Immature natural killer cell (primary cell): Measurements from ENCODE around the gene PET100. TPM values are rescaled to one million over a fixed set of nuclear protein-coding genes. Genes with fewer than 3 reads are reported as not detected.
"Not testable (repeated sequence)": the region's sequence is repeated elsewhere in the genome, so short reads cannot be mapped to it uniquely, and the experiment has no call there.

Experiments
- DNase-seq, 3 donors: peaks; one replicate each; pipeline ENCODE4 v3.0.0; 2022; ENCODE audit warnings: mixed read lengths in 1 of 3
- H3K27ac Mint-ChIP-seq, 6 donors: one replicate each; pipeline ENCODE4 v1.8.0; 2020; ENCODE audit warnings: mixed read lengths in 6 of 6, mild to moderate bottlenecking in 5 of 6, inconsistent platforms in 4 of 6, moderate library complexity in 3 of 6
- H3K27me3 Mint-ChIP-seq, 3 donors: one replicate each; pipeline ENCODE4 v1.8.0; 2020 to 2021; ENCODE audit warnings: low read depth in 3 of 3, mild to moderate bottlenecking in 3 of 3, mixed read lengths in 3 of 3, moderate library complexity in 3 of 3, inconsistent platforms in 1 of 3
- H3K36me3 Mint-ChIP-seq, 3 donors: one replicate each; pipeline ENCODE4 v1.8.0; 2020; ENCODE audit warnings: mixed read lengths in 3 of 3, inconsistent platforms in 2 of 3, mild to moderate bottlenecking in 2 of 3
- H3K4me1 Mint-ChIP-seq, 2 donors: one replicate each; pipeline ENCODE4 v1.8.0; 2020; ENCODE audit warnings: inconsistent platforms in 2 of 2, mild to moderate bottlenecking in 2 of 2, mixed read lengths in 2 of 2, moderate library complexity in 1 of 2
- H3K4me3 Mint-ChIP-seq, 5 donors: one replicate each; pipeline ENCODE4 v1.8.0; 2020; ENCODE audit warnings: mild to moderate bottlenecking in 5 of 5, mixed read lengths in 5 of 5, inconsistent platforms in 3 of 5, moderate library complexity in 3 of 5
- H3K9me3 Mint-ChIP-seq, 6 donors: one replicate each; pipeline ENCODE4 v1.8.0; 2020; ENCODE audit warnings: mild to moderate bottlenecking in 6 of 6, mixed read lengths in 6 of 6, inconsistent platforms in 4 of 6, moderate library complexity in 3 of 6
- polyA plus RNA-seq, 3 donors: library from polyadenylated mRNA; unstranded; fragments of 300-500 nt; fragmentation: Illumina TruSeq; gene quantifications; one replicate each; pipeline ENCODE4 v1.2.3, GENCODE V29; 2021

Gene PET100
- polyA plus RNA-seq, 3 donors from 2014 or later: 107 to 376 (median 255) TPM

DNA sequence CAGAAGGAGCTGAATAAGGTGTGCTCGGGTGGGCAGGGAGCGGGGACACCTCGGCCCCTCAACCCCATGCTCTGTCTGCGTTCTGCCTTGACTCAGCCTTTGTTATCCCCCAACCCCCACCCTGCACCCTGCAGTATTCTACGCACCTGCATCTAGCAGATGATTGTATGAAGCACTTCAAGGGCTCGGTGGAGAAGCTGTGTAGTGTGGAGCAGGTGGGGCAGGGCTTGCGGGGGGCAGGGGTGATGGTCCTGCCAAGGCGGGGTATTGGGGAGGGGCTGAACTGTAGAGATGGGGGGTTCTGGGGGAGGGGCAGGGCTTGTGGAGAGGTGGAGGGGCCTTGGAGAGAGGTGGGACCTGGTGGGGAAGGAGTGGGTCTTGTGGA is 13.4 kb downstream of the PET100 start:
- Mint-ChIP-seq H3K36me3 (peaks cover 4 to 9% (median 6%) of the 10 kb centered on the region in 3 donors), H3K4me1 (peaks cover 20 to 21% of the 10 kb centered on the region in 2 donors), H3K27ac (peak overlapping the region in 2 of 6 donors; percentile 34 to 42), H3K4me3 (no peak overlapping the region), H3K9me3 (no peaks in the 10 kb centered on the region), H3K27me3 (peaks cover 0 to 5% (median 0%) of the 10 kb centered on the region in 3 donors)
- no peak for DNase-seq

DNA sequence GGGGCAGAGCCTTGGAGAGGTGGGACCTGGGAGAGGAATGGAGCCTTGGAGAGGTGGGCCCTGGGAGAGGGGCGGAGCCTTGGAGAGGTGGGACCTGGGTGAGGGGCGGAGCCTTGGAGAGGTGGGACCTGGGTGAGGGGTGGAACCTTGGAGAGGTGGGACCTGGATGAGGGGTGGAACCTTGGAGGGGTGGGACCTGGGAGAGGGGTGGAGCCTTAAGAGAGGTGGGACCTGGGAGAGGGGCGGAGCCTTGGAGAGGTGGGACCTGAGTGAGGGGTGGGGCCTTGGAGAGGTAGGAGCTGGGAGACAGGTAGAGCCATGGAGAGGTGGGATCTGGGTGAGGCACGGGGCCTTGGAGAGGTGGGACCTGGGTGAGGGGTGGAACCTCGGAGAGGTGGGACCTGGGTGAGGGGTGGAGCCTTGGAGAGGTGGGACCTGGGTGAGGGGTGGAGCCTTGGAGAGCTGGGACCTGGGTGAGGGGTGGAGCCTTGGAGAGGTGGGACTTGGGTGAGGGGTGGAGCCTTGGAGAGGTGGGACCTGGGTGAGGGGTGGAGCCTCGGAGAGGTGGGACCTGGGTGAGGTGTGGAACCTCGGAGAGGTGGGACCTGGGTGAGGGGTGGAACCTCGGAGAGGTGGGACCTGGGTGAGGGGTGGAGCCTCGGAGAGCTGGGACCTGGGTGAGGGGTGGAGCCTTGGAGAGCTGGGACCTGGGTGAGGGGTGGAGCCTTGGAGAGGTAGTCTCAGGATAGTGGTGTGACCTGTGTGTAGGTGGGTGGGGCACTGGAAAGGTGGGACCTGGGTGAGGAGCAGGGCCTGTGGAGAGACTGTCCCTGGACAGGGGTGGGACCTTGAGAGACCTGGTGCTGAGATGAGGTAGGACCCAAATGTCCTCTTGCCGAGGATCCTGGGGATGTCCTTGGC is 14.3 kb downstream of the PET100 start:
- peak; percentile 9 to 20 (median 19) for DNase-seq
- H3K4me1 Mint-ChIP-seq: peaks cover 16% of the 10 kb centered on the region in 2 donors
- H3K4me3 Mint-ChIP-seq, H3K36me3 Mint-ChIP-seq, H3K9me3 Mint-ChIP-seq, H3K27me3 Mint-ChIP-seq: not testable (repeated sequence)
- H3K27ac Mint-ChIP-seq: peak overlapping the region in 2 of 6 donors; percentile 34 to 42

DNA sequence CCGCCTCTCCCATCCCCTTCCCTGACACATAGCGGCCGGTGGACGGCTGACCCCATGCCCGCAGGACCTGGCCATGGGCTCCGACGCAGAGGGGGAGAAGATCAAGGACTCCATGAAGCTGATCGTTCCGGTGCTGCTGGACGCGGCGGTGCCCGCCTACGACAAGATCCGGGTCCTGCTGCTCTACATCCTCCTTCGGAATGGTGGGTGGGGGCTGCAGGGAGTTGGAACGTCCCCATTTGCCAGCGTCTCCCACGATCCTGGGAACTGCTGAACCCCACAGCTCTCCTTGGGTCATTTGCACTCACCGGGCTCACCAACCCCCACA is 14.9 kb downstream of the PET100 start:
- Mint-ChIP-seq H3K27me3 (peaks cover 0 to 4% (median 0%) of the 10 kb centered on the region in 3 donors), H3K36me3 (peaks cover 4 to 9% (median 6%) of the 10 kb centered on the region in 3 donors), H3K9me3 (no peaks in the 10 kb centered on the region), H3K27ac (no peak overlapping the region), H3K4me3 (no peak overlapping the region), H3K4me1 (peaks cover 10% of the 10 kb centered on the region in 2 donors)
- DNase-seq: no peak

DNA sequence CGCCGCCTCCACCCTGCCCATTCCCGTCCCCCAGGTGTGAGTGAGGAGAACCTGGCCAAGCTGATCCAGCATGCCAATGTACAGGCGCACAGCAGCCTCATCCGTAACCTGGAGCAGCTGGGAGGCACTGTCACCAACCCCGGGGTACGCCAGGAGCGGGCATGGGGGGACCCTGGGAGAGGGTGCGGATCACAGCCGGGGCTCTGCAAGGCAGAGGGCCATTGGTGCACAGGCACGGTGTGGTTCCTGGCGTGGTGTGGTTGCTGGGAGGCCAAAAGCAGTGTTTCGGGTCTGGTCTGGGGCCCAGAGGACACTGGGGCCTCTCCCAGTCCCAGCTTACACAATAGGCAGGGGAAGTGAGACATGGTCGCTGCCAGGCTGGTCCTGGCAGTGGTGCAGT is 15.6 kb downstream of the PET100 start:
- Mint-ChIP-seq H3K9me3 (no peaks in the 10 kb centered on the region), H3K36me3 (peaks cover 0 to 4% (median 3%) of the 10 kb centered on the region in 3 donors), H3K27ac (peak overlapping the region in 1 of 6 donors; percentile 53), H3K27me3 (peaks cover 0 to 4% (median 0%) of the 10 kb centered on the region in 3 donors), H3K4me3 (no peak overlapping the region), H3K4me1 (peaks cover 3 to 4% of the 10 kb centered on the region in 2 donors)
- no peak for DNase-seq

DNA sequence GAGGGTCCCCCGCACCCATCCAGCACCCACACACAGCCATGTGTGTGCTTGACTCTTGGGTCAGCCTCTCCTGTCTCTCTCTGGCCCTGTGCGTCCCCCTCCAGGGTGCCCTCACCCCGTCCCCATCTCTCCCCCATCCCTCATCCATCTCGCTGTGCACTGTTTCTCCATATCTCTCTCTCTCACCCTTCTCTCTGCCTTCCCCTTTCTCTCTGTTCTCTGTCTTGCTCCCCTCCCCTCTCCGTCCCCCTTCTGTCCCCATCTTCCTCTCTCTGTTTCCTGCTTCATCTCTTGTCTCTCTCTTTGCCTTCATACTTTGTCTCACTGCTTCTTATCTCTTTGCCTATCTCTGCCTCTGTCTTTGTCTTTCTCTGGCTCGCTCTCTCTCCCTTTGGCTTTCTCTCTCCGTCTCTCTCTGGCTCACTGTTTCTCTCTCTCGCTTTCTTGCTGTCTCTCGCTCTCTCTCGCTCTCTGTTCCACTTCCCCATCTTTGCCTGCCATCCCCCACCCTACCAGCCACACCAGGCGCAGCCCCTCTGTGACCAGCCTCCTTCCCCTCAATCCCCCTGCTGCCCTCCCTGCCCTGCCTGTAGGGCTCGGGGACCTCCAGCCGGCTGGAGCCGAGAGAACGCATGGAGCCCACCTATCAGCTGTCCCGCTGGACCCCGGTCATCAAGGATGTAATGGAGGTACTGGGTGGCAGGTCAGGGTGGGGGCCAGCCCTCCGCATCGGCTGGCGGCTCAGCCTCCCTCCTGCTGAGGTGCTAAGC is 16.2 kb downstream of the PET100 start:
- H3K9me3 Mint-ChIP-seq: no peaks in the 10 kb centered on the region
- peaks cover 0 to 4% (median 3%) of the 10 kb centered on the region in 3 donors for H3K36me3 Mint-ChIP-seq
- peaks cover 0 to 4% (median 0%) of the 10 kb centered on the region in 3 donors for H3K27me3 Mint-ChIP-seq
- peak overlapping the region in 1 of 5 donors; percentile 25 for H3K4me3 Mint-ChIP-seq
- DNase-seq: no peak
- H3K4me1 Mint-ChIP-seq: no peaks in the 10 kb centered on the region
- peak overlapping the region in 3 of 6 donors; percentile 46 to 87 (median 62) for H3K27ac Mint-ChIP-seq

DNA sequence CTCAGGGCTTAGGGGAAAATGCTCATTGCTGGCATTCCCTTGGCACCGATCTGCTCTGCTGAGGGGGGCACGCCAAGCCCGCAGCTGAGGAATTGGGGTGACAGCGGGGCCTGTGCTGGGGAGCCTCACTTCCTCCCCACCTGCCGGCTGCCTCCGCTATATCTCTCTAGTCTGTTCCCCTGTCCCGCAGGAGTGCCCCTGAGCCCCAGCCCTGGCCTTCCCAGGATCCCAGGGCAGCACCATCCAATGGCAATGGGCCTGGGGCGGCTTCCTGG is 16.8 kb downstream of the PET100 start:
- Mint-ChIP-seq H3K27me3 (peaks cover 0 to 4% (median 0%) of the 10 kb centered on the region in 3 donors), H3K4me3 (no peak overlapping the region), H3K4me1 (no peaks in the 10 kb centered on the region), H3K36me3 (peaks cover 0 to 4% (median 3%) of the 10 kb centered on the region in 3 donors), H3K27ac (no peak overlapping the region), H3K9me3 (no peaks in the 10 kb centered on the region)
- DNase-seq: no peak

DNA sequence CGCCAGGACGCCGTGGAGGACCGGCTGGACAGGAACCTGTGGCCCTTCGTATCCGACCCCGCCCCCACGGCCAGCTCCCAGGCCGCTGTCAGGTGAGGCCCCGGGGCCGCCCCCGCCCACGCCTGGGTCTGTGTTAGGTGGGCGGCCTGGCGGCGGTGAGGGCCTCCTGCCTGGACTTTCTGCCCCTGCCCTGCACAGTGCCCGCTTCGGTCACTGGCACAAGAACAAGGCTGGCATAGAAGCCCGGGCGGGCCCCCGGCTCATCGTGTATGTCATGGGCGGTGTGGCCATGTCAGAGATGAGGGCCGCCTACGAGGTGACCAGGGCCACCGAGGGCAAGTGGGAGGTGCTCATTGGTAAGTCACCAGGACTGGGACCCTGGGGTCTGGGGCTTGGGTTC is 17.6 kb downstream of the PET100 start:
- Mint-ChIP-seq H3K36me3 (peaks cover 0 to 4% (median 3%) of the 10 kb centered on the region in 3 donors), H3K4me3 (no peak overlapping the region), H3K4me1 (peaks cover 3 to 4% of the 10 kb centered on the region in 2 donors), H3K27me3 (peaks cover 2 to 7% (median 3%) of the 10 kb centered on the region in 3 donors), H3K27ac (no peak overlapping the region), H3K9me3 (no peaks in the 10 kb centered on the region)
- DNase-seq: no peak

DNA sequence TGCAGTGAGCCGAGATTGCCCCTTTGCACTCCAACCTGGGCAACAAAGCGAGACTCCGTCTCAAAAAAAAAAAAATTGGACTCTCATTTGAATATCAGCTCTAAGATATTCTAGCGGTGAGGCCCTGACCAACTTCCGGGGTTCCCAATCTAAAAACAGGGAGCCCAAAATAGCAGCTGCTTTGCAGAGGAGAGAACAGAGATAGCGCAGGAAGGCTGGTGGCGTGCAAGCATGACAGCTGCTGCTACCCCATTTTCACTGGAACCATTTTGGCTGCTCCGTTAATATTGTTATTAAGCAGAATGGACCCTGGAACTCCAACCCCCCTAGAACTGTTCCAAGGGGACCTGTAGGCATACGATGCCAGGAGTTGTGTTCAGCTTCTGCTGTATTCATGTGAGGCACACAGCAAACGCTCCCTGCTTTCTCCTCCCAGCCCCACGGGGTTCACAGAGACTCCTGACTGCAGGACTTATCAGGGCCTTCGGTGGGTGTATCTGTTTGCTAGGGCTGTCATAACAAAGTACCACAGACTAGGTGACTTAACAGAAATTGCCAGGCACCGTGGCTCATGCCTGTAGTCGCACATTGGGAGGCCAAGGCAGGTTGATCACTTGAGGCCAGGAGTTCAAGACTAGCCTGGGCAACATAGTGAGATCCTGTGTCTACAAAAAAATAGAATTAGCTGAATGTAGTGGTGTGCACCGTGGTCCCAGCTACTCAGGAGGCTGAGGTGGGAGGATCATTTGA is 18.8 kb downstream of the PET100 start:
- peaks cover 11 to 15% of the 10 kb centered on the region in 2 donors for H3K4me1 Mint-ChIP-seq
- no peaks in the 10 kb centered on the region for H3K9me3 Mint-ChIP-seq
- DNase-seq: no peak
- H3K36me3 Mint-ChIP-seq: peaks cover 0 to 4% (median 3%) of the 10 kb centered on the region in 3 donors
- peaks cover 2 to 8% (median 7%) of the 10 kb centered on the region in 3 donors for H3K27me3 Mint-ChIP-seq
- no peak overlapping the region for H3K4me3 Mint-ChIP-seq
- no peak overlapping the region for H3K27ac Mint-ChIP-seq

DNA sequence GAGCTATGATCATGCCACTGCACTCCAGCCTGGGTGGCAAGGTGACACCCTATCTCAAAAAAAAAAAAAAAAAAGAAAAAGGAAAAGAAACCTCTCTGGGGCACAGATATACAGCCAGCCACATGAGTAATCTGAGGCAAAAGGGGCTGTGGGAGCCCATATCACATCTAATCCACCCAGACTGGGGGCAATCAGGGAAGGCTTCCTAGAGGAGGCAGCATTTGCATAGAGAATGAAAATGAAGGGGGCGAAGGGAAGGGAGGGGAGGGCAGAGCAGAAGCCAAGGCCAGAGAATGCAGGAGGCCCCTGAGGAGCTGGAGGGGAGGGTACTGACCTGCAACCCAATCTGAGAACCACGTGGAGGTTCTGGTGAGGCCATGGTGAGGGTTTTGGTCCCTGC is 20.6 kb downstream of the PET100 start:
- Mint-ChIP-seq H3K27me3 (peaks cover 3 to 8% (median 4%) of the 10 kb centered on the region in 3 donors), H3K4me3 (no peak overlapping the region), H3K9me3 (no peaks in the 10 kb centered on the region), H3K4me1 (peaks cover 11 to 15% of the 10 kb centered on the region in 2 donors), H3K27ac (no peak overlapping the region), H3K36me3 (peaks cover 0 to 4% (median 3%) of the 10 kb centered on the region in 3 donors)
- no peak for DNase-seq

DNA sequence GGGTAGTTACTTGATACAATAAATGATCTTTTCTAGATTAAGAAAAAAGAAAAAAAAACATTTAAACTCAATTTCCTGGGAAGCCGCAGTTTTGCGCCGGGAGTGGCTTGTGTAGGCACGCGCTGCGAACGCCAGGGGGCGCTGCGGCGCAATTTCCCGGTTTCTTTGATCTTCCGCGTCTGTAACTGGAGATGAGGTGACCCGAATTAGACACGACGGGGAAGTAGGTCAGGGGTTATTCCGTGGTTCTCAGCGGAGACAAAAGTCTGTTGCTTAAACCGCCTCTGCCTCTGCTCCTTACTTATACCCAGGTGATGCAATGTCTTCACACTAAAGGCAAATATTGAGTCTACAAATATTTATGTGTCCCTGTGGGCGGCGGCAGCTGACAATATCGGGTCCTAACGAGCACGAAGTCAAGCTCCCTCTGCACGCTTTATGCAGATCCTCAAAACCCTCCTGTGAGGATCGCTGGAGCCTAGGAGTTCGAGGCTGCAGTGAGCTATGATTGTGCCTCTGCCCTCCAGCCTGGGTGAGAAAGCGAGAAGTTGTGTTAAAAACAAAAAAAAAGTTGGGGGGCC is 22.6 kb downstream of the PET100 start:
- H3K27me3 Mint-ChIP-seq: peaks cover 3 to 8% (median 4%) of the 10 kb centered on the region in 3 donors
- H3K27ac Mint-ChIP-seq: peak overlapping the region; percentile 77 to 91 (median 86)
- no peaks in the 10 kb centered on the region for H3K9me3 Mint-ChIP-seq
- peaks cover 11 to 15% of the 10 kb centered on the region in 2 donors for H3K4me1 Mint-ChIP-seq
- no peaks in the 10 kb centered on the region for H3K36me3 Mint-ChIP-seq
- peak; percentile 82 to 84 (median 84) for DNase-seq
- peak overlapping the region; percentile 78 to 90 (median 84) for H3K4me3 Mint-ChIP-seq

DNA sequence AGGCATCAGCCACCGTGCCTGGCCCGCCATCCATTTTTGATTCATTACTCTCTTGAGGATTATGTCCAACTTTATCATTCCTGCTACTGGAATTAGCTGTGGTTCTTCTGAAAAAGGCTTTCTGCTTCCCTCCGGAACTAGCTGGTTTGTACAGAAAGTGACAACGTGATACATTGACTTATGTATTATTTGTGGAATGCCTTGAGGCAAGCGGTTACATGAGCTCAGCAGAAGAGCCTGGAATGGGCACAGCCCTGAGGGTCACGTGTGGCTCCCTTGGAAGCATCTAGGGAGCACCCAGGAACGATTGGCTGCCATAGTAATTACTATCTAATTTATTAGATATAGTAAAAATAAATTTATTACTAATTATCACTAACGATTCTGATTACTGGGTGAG is 24.8 kb downstream of the PET100 start:
- H3K9me3 Mint-ChIP-seq: no peaks in the 10 kb centered on the region
- peak overlapping the region in 2 of 6 donors; percentile 30 to 46 for H3K27ac Mint-ChIP-seq
- no peak overlapping the region for H3K4me3 Mint-ChIP-seq
- peaks cover 3 to 11% (median 4%) of the 10 kb centered on the region in 3 donors for H3K27me3 Mint-ChIP-seq
- DNase-seq: no peak
- no peaks in the 10 kb centered on the region for H3K36me3 Mint-ChIP-seq
- H3K4me1 Mint-ChIP-seq: peaks cover 11 to 15% of the 10 kb centered on the region in 2 donors

DNA sequence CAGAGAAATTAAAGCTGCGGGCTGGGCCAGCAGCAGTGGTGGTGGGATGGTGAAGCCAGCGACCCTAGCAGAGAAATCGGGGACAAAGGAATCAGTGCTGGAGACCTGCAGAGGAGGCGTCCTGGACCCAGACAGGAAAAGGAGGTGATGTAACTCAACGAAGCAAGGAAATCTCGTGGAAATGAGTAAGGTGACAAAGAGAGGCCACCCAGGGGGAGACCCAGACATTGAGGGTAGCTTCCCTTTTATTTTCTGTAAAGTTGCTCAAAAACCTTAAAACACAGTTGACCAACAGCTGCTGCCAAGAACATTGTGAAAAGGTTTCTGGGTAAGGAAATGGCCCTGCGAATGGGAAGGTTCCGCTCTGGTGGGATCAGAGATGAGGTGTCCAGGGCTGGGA is 26.0 kb downstream of the PET100 start:
- Mint-ChIP-seq H3K4me1 (peaks cover 11 to 15% of the 10 kb centered on the region in 2 donors), H3K4me3 (no peak overlapping the region), H3K9me3 (no peaks in the 10 kb centered on the region), H3K36me3 (no peaks in the 10 kb centered on the region), H3K27me3 (peaks cover 4 to 11% (median 4%) of the 10 kb centered on the region in 3 donors), H3K27ac (peak overlapping the region in 1 of 6 donors; percentile 55)
- no peak for DNase-seq

DNA sequence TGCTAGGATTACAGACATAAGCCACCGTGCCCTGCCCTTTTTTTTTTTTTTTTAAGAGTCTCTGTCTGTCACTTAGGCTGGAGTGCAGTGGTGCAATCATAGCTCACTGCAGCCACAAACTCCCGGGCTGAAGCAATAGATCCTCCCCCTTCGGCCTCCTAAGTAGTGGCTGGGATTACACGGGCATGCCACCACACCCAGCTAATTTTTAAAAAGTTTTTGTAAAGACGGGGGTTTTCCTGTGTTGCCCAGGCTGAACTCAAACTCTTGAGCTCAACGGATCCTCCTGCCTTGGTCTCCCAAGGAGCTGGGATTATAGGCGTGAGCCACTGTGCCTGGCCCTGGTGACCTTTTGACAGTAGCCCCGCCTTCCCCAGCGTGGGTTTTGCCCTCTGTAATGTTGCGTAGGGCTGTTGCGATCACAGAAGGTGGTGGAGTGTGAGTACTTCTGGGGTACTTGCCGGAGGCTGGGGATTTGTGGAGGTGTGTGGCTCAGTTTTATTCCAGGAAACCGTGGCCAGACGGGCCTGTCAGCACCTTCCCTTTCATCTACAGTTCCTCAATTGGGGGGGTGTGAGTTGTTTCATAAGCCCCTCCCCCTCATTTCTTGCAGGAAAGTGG is 27.6 kb downstream of the PET100 start:
- DNase-seq: no peak
- Mint-ChIP-seq H3K9me3 (no peaks in the 10 kb centered on the region), H3K4me1 (peaks cover 7 to 9% of the 10 kb centered on the region in 2 donors), H3K27ac (no peak overlapping the region), H3K4me3 (no peak overlapping the region), H3K27me3 (peaks cover 2 to 7% (median 2%) of the 10 kb centered on the region in 3 donors), H3K36me3 (no peaks in the 10 kb centered on the region)
